Left lobe of liver (tissue), 2 donors: ENCODE measurements around the gene COX10. TPM values are rescaled to one million over a fixed set of nuclear protein-coding genes. Genes with fewer than 3 reads are reported as not detected.
"Not testable (repeated sequence)": the region's sequence is repeated elsewhere in the genome, so short reads cannot be mapped to it uniquely, and the experiment has no call there.

Experiments used
- ATAC-seq: fragments of 200-7000 bp; cut with Tn5 transposase; one replicate; pipeline ENCODE4 v1.9.1; 2020; ENCODE audit warnings: mild to moderate bottlenecking, moderate library complexity
- DNase-seq: peaks from one replicate; pipeline ENCODE4 v3.0.0-alpha.2; 2020; ENCODE audit warnings: low spot score
- total RNA-seq: library from RNA; stranded (reverse); gene quantifications from one replicate; pipeline ENCODE4 v1.2.1, GENCODE V29; 2021
- donor health status: DM: no; HTN: no; CAD: no; lungs with moderate emphysema.
- donor health status: DM: no; HTN: yes; CAD: no.

The COX10 gene
- total RNA-seq, 1 donor from 2014 or later: 7.8 TPM

GRCh38 chr17:14239271-14239670 lies 170.0 kb downstream of the COX10 start:
- DNase-seq, ATAC-seq: not testable (repeated sequence)

- ATAC-seq: no peak
- DNase-seq: no peak
These were observed 175.7 kb downstream of the COX10 start for GRCh38 chr17:14245002-14245401.

GRCh38 chr17:14245629-14246028 lies 176.3 kb downstream of the COX10 start:
- ATAC-seq (no peak), DNase-seq (no peak)

Other genes with a start within 250 kb of the COX10 start
- not detected for gene CDRT15, start 167.4 kb downstream of the COX10 start, total RNA-seq
- 39.8 TPM for gene HS3ST3B1, start 231.6 kb downstream of the COX10 start, total RNA-seq